NCI-H226 (cell line): ENCODE measurements around the gene DDX25.

Experiments
- DNase-seq: peaks from one replicate; pipeline ENCODE4 v3.0.0-alpha.2; 2015

The DDX25 gene

DNA sequence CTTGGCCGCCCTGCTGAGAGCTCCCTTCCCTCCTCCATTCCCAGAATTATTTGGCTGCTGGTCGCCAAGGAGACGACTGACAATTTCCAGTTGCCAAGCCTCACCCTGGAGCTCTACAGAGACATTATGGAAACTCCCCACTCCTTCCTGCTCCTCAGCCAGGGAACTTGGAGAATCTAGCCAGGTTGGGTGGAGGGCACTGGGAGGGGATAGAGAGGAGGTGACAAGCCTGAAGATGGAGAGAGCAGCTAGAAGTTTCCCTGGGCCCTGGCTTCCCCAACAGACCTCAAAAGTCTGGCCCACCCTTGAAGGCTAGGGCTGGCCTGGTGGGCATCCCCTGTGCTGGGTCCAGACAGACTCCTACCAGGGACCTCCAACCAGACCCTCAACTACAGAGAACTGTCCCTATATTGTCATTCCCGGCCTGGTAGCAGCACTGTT is 34.8 kb downstream of the DDX25 start:
- DNase-seq: peak; percentile 11

DNA sequence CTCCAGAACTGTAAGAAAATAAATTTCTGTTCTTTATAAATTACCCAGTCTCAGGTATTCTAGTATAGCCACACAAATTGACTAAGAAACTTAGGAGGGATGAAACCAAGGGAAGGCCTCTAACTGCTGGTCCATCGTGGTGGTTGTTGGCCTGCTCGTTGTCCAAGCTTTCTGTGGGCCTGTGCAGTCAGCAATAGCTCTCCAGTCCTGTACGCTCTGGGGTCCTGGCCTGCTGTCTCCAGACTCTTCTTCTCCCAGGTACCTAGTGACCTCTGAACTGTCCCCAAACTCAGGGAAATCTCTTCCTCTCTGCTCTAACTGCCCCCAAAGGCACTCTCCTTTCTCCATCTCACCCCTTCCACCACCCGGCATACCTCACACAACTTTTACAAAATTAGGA is 35.8 kb downstream of the DDX25 start:
- no peak for DNase-seq

DNA sequence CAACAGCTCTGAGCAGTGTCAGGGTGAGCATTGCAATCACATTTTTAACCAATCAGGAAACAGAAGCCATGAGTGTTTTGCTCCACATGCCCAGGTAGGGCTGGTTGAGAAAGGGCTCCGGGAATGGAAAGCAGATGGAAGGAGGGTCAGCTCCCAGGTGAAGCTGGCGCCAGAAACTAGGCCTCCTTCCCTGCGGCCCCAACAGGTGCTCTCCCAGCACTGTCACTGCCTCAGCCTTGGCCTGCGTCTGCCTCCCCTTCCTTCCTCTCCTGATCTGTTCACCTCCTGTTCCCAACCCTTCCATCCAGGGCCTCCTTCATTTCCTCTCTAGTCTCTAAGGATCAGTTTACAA is 36.9 kb downstream of the DDX25 start:
- DNase-seq: no peak

DNA sequence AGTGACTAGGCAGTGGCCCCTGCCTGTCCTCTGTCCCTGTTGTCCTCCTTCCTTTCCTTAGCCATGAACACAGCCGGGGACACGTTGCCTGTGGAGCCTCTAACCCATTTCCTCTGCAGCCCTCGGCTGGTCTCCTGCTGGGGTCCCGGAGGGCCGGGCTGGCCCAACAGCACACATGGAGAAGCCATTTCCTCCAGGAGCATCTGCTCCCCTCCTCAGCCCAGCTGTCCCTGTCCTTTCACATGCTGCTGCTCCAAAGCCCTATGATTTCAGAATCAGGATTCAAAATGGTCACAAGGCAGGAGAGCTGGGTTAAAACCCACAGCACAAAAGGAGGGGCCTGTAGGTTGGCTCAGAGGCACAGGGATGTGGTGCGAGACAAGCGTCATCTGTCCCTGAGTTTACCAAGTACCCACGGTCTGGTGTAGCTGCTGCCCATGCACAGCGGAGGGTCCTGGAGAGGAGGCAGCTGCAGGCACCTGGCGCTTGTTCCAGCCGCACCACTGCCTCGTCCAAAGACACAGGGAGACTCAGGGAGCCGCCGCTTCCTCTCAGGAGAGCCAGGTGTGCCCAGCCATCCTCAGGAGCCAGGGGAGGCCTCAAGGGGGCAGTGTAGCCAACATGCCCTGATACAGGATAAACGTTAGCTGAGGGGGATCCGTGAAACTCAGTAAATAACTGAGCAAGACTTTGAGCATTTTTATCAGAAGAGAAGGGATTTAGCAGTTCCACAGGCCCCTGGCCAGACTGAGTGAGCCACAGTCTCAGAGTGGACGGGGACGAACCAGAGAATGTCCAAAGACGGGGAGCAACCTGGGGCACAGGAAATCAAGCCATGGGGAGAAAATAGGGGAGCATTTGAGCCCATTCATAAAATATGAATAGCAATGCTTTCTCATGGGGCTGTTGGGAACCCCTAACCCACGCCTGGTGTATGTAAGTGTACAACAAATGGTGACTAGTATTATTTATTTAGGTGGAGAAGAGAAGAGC is 37.6 kb downstream of the DDX25 start:
- peak; percentile 6 for DNase-seq

DNA sequence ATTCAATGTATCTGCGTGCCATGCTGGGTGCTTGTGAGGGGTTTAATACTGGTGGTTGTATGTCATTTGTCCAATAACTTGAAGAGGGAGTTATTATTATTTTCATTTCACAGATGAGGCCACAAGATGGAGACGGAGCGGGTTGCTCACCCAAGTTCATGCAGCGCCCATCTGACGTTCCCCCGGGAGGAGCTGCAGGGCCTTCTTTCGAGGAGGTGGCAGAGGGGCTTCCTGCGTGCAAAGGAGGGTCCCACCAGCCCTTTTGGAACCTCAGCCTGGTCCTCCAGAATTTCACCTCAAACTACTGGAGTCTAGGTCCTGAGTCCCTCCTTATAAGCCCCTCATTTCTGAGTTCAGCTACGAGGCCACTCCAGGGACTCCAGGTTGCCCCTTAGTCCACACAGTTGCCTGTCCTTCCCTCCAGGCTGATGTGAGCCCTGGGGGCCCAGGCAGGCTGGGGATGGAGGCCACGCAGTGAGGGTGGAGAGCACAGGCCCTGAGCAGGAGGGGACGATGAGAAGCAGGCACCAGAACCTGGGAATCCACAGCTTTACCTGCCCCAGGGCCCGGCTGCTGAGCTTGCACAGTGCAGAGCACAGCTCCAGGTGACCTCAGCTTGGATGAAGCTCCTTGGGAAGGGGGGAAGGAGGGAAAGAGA is 38.6 kb downstream of the DDX25 start:
- DNase-seq: no peak

DNA sequence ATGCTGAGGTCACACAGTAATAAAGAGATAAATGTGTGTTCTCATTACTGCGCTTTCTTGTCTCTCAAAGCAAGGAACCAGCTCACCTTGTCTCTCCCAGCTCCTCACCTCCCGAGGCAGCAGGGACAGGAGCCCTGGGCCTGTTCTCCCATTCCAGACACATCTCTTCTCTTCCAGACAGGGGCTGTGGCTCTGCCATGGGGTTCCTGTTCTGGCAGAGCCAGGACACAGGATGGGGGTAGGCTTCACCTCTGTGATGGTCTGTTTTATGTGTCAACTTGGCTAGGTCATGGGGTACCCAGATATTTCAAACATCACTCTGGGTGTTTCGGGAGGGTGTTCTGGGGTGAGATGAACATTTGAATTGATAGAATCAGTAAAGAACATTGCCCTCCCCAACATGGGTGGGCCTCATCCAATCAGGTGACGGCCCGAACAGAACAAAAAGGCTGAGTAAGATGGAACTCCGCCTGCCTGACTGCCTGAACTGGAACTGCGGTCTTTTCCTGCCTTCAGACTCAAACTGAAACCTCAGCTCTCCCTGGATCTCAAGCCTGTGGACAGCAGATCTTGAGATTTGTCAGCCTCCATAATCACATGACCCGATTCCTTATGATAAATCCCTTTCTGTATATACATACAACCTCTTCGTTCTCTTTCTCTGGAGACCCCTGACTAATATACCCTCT is 39.5 kb downstream of the DDX25 start:
- DNase-seq: no peak

DNA sequence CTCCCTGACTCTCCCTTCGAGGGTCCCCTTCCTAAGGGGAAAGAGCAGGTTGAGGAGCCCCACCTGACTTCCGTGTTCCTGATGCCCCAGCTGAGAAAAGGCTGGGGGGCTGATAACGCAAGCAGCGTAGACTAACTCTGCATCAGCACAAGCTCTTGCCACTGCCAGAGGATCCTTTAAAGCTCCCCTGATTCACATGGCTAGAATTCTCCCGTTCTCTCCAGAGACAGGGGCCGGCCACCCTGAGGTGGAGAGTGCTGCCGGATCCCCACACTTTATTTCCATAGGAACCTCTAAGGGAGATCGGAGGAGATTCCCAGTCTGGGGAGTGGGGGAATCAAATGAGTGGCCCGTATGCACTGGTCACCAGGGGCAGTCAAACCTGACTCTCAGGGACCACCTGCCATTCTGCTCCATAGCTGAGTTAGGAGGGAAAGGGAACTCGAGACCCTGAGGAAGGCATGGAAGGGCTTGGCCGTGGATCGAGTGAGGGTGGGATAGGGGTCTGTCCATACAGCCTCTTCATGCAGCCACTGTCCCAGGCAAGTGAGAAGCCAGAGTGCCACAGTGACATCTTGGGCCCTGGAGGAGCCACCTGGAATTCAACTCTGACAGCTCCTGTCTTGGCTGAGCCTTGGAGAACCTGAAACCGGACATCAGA is 40.2 kb downstream of the DDX25 start:
- DNase-seq: no peak

DNA sequence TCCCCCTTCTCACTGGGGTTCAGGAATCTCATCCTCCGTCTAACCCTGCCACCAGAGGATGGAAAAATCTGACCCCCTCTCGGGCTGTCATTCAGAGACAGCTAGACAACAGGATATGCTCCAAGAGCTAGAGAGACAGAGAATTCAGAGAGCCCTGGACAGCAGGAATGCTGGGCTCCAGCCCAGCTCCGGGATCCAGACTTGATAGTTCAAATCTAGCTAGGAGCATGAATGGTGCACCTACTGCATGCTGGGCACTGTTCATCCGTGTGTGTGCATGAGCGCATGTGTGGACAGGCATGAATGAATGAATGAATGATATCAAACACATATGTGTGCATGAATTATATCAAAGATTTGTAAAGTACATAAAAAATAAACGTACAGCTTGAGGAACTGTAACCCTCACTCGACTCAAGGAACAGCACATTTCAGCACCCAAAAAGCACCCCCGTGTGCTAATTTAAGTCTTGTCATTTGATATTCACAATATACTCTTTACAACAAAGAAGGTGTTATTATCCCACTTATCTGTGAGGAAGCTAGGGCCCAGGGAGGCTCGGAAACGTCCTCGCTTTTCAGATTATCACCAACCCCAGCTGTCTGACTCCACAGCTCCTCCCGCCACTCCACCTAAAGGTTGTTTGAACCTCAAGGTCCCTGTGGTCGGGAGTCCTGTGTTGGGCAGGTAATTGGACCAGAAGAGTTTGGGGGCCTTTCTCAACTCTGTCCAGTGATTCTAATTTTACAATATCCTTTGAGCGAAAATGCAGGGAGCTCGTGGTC is 40.9 kb downstream of the DDX25 start:
- no peak for DNase-seq

DNA sequence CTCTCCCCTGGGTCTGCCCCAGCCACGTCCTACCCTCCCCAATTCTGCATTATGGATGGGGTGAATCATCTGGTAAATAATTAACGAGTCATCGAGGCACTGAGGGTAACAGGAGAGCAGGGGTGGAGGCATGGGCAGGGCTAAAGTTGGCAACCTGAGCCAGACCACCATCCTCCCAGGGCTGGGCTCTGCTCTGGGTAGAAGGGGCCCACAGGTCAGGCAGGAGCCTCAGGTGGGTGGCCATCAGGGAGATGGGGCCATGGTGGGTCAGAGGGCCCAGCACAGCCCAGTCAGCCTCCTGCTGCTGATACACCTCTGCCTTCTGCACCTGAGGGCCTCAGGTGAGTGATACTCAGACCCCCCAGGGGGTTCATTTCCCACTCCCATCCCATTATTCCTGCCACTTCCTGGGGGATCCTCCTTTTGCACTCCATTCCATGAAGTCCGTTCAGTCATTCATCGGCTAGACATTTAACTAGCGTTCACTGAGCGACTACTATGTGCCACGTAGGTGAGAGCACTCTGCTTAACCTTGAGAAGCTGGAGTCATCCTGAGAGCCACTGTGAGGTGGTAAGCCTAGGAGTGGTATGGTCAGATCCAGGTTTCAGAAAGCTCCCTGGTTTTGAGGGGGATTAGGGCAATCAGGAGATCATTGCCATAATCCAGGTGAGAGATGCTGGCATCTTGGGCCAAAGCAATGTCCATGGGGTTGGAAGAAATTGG is 41.7 kb downstream of the DDX25 start, which contains the start of gene VSIG10L2:
TSS of gene VSIG10L2 (plus strand) at position 248 of the 724 bp plus-strand sequence. CDS start at position 260, 12 bp downstream.
- DNase-seq: no peak

DNA sequence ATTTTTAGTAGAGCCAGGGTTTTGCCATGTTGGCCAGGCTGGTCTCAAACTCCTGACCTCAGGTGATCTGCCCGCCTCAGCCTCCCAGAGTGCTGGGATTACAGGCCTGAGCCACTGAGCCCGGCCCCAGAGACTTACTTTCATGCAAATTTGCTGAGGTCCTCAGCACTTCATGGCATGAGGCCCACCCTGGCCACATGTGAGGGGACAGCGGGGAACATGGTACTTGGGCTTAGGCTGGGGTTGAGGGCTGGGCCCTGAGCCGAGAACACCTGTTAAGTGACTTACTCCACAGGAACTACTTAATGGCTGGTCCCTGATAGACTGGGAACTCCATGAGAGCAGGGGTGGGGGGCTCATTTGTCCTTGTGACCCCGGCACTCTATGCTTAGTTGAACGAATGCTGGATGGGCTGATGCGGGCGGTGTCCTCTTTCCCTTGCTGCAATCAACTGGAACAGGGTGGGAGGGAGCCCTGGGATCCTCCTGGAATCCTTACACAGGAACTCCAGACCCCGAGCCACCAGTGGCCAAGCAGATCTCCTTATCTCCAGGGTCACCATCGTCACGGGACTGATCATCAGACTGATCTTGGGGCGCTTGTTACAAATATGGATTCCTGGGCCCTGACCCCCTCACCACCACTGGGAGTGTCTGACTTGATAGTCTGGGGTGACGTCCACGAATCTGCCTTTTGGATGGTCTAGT is 42.6 kb downstream of the DDX25 start:
- no peak for DNase-seq

DNA sequence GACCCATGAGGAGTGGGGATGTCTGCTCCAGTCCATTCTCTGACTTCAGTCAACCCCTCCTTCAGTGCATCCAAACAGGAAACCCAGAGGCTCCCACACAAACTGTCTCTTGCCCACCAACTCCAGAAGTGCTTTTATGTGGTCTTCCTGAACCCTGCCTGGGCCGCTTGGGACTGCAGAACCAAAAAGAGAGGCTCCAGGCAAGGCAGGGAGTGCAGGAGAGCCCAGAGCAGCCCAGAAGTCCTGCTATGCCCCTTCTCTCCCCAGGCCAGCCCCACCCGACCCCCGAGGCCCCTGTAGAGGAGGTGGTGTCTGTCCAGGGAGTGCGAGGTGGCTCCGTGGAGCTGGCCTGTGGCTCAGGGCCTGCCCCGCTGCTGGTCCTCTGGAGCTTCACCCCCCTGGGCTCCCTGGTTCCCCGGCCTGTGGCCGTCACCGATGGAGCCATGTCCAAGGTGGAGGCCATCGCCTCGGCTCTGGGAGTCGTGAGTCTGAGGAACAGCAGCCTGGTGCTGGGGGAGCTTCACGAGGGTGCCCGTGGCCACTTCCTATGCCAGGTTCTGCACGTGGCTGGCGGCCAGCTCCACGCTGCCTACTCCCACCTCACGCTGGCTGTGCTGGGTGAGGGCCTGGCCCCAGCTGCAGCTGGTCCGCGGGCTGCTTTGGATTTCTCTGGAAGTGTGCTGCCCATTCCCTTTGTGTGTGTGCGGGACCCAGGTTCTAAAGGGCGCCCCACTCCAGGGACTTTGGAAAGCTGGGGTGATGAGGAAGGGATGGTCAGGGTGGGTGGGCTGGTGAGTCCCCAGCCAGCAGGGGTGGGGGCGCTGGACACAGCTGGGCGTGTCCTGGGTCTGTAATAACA is 43.3 kb downstream of the DDX25 start:
- DNase-seq: no peak

DNA sequence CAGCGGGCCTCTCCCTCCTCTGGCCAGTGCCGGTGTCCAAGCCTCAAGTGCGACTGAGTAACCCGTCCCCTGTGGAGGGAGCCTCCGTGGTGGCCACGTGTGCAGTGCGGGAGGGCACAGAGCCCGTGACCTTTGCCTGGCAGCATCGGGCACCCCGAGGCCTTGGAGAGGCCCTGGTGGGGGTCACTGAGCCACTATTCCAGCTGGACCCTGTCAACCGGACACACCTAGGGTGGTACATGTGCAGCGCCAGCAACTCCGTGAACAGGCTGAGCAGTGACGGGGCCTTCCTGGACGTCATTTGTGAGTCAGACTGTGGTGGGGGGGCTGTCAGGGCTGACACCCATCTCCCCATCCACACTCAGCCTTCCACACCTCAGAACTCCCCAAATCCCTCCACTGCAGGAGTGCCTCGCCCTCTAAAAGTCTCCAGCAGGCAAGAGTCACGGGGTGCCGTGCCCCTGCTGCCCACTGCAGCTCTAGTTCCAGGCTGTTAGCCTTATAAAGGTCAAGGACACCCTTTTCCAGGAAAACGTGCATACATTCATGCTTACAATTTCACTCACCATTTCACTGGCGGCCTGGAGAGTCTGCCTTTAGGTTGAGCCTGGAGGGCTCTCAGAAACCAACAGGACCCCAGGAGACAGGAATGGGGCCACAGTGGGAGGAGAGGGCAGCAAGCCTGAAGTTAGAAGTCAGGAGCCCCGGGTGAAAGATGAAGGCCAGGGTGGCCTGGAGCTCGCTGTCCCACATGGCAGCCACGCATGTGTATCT is 44.2 kb downstream of the DDX25 start:
- DNase-seq: no peak

DNA sequence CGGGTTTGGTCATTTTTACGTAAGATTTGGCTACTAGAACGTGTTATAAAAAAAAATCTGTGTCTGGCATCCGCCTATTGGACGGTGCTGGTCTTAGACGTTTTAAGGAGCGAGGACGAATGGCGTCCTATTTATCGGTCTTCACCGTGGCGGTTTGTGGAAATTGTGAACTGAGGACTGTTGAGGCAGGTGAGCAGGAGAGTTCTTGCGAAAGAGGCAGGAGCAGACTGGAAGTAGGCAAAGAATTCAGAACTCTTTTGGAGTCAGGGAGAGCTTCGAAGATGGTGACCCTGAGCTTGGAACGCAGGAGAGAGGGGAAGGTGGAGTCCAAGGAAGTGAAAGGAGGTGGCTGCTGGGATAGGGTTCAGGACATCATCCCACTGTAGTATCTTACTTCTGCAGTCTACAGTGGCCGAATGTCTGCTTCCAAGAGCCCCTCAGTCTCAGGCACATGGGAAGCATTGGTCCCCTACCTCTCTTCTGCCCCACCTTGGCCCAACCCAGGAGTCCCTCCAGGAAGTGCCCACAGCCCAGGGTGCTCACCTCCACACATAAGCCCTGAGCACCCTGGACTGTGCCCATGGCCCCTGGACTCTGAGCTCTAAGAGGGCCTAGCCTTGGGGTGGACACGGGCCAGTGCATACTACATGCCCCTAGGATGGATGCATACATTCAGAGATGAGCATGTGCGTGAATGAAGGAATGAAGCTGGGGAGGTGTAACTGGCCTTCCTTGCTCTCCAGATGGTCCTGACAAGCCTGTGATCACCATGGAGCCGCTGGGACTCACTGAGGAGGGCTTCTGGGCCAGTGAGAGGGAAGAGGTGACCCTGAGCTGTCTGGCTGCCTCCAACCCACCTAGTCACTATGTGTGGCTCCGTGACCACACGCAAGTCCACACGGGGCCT is 45.2 kb downstream of the DDX25 start:
- DNase-seq: no peak

DNA sequence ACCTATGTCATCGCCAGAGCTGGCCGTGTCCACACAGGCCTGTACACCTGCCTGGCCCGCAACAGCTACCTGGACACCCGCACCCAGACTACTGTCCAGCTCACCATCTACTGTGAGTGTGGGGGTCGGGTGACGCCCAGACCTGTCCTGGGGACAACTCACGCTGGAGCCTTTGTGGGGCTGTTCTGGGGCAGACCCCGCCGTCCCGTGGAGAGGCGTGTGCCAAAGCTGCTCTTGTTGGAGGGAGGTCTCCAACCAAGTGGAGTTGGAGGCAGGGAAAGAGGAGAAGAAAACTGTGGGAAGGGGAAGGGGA is 45.8 kb downstream of the DDX25 start:
- DNase-seq: no peak

DNA sequence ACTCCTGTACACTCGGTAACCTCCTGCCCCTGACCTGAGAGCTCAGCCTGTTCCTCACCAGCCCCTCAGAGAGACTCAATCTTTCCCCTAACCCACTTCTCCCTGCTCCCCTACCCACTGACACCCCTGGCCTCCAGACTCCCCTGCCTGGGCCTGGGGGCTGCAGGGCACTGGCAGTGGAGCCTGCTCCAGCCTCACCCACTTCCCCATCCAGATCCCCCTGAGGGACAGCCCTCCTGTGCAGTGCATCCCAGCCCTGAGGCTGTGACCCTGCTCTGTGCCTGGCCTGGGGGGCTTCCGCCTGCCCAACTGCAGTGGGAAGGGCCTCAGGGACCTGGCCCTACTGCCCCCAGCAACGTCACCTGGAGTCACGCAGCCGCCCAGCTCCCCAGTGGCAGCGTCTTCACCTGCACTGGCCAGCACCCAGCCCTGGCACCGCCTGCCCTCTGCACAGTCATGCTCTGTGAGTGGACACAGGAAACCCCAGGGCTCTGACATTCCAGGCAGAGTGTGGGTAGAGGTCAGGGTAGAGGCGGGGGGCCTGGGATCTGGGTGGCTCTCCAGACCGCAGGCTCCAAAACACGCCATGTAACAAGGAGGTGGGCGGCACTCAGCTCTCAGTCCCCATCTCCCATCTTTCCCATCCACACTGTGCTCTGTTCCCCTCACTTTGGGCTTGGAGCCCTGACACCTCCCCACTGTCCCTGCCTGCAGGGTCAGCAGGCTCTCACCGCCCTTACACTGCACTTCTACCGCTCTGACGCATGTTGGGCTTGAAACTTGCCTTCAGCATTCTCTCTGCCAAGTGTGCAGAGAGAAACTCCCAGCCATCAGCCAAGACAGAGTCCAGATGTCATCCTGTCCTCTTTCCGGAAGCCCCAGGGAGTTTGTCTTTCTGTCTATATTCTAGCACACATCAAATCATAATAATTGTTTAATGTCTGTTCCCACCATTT is 46.7 kb downstream of the DDX25 start:
- DNase-seq: no peak

DNA sequence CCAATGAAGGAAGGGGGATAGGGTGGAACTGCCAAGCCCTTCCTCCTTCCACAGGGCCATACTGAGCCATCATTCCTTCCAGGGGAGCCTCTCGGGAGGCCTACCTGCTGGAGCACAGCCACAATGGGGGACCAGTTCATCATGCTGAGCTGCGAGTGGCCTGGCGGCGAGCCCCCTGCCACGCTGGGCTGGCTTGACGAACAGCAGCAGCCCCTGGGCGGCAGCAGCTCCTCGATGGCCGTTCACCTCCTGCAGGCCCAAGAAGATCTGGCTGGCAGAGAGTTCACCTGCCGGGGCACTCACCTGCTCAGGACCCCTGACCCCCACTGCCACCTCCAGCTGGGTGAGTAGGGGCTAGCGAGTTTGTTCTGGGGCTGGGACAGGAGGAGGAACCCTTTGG is 47.4 kb downstream of the DDX25 start:
- DNase-seq: no peak

DNA sequence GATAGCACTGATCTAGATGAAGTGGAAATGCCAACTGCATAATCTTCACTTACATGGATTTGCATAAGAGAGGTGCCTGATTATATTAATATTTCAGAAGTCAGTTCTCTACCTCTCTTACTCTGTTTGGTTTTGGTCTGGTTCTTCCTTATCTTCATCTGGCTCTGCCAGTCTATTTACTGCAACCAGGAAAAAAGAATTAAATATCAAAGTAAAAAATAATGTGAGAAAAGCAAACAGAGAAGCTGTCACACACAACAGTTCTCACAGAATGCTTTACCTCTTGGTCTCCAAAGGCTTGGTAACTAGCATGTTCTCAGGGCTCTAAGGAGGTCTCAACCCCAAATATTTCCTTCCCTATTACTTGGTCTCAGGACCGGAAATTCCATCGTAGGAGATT is 48.3 kb downstream of the DDX25 start:
- DNase-seq: no peak
